ENCODE measurements around the gene RERE. TPM values are rescaled to one million over a fixed set of nuclear protein-coding genes. Genes with fewer than 3 reads are reported as not detected.

Gene RERE
- total and polyA plus RNA-seq, 2 donors (not counting 3 experiments of a cell fraction or from before 2014, with no cell fraction given): 14.1 to 113 TPM

GRCh38 chr1:8551613-8552489, 265.6 kb downstream of the RERE start:
- Histone ChIP-seq H3K9ac (replicated peaks; ENCODE audit: extremely low read depth, insufficient read depth, low read length) (no peak overlapping the region), H3K4me2 (ENCODE audit: insufficient read depth, low read length) (no peak overlapping the region), H4K20me1 (replicated peaks; ENCODE audit: control insufficient read depth, extremely low read depth, insufficient read depth, low read length) (no peaks in the 10 kb centered on the region), H2AFZ (ENCODE audit: low read depth, low read length) (no peak overlapping the region), H3K4me3 (replicated peaks in 1 of 3; ENCODE audit: insufficient read depth in 1 of 3, low read depth in 1 of 3, low read length in 3 of 3) (no peak overlapping the region), H3K27ac (ENCODE audit: insufficient read depth, low read depth, low read length) (no peak overlapping the region), H3K4me1 (ENCODE audit: control insufficient read depth, extremely low read depth, insufficient read depth, low read length) (peaks cover 3% of the 10 kb centered on the region), H3K79me2 (ENCODE audit: control insufficient read depth, insufficient read depth, low read length) (peaks cover 4% of the 10 kb centered on the region), H3K36me3 (ENCODE audit: control insufficient read depth in 2 of 2, extremely low read depth in 1 of 2, insufficient read depth in 2 of 2, low read length in 2 of 2) (peaks cover 0 to 4% of the 10 kb centered on the region in 2 experiments), H3K9me3 (replicated peaks; ENCODE audit: control insufficient read depth, insufficient read depth, low read length) (no peaks in the 10 kb centered on the region), H3K9me1 (replicated peaks; ENCODE audit: control insufficient read depth, extremely low read depth, insufficient read depth, low read length) (no peaks in the 10 kb centered on the region), H3K27me3 (ENCODE audit: control insufficient read depth in 2 of 2, insufficient read depth in 2 of 2, low read length in 2 of 2) (no peaks in the 10 kb centered on the region)
- no peak for DNase-seq (ENCODE audit: low read depth, low spot score)
- intact Hi-C loops (cut with micrococcal nuclease) (no loop called here), dilution Hi-C loops (cut with MboI; ENCODE audit: extremely low pct_ligation_motif_present, low sequenced_read_pairs) (no loop called here)
- FAIRE-seq: no peak
- no peak for TF ChIP-seq POLR2AphosphoS5 (IDR thresholded peaks at IDR 0.05; ENCODE audit: insufficient read depth, low read depth, low read length)
- no peak for TF ChIP-seq POLR2A (IDR thresholded peaks at IDR 0.05; ENCODE audit: low read depth, low read length)
- no peak for TF ChIP-seq EZH2 (IDR thresholded peaks at IDR 0.05; ENCODE audit: borderline replicate concordance, low read depth, low read length, severe bottlenecking)
- no peak for TF ChIP-seq GATA2 (IDR thresholded peaks at IDR 0.05; ENCODE audit: insufficient read depth, insufficient read length, low read depth, low read length)
- POLR2A ChIA-PET: no interaction called here
- CTCF ChIA-PET: interaction anchor here (0.8 to 1.4 kb wide), 4 partner anchors 10 to 297 kb away, joined by 3 to 7 read pairs (median 4); no protein-coding TSS in a partner anchor
- no TSS peak for BruUV-seq (replicated peaks)

GRCh38 chr1:8551057-8551456, 266.4 kb downstream of the RERE start:
- dilution Hi-C loops (cut with MboI; ENCODE audit: extremely low pct_ligation_motif_present, low sequenced_read_pairs) (no loop called here), intact Hi-C loops (cut with micrococcal nuclease) (no loop called here)
- peaks cover 4% of the 10 kb centered on the region for H3K79me2 ChIP-seq (ENCODE audit: control insufficient read depth, insufficient read depth, low read length)
- H3K4me2 ChIP-seq (ENCODE audit: insufficient read depth, low read length): no peak overlapping the region
- no peak overlapping the region for H2AFZ ChIP-seq (ENCODE audit: low read depth, low read length)
- no peaks in the 10 kb centered on the region for H3K9me1 ChIP-seq (replicated peaks; ENCODE audit: control insufficient read depth, extremely low read depth, insufficient read depth, low read length)
- H3K4me1 ChIP-seq (ENCODE audit: control insufficient read depth, extremely low read depth, insufficient read depth, low read length): peaks cover 3% of the 10 kb centered on the region
- CTCF ChIA-PET: interaction anchor here (1.2 to 1.4 kb wide), 2 partner anchors 11 to 20 kb away, joined by 6 to 7 read pairs; no protein-coding TSS in a partner anchor
- POLR2A ChIA-PET: no interaction called here
- H3K9me3 ChIP-seq (replicated peaks; ENCODE audit: control insufficient read depth, insufficient read depth, low read length): no peaks in the 10 kb centered on the region
- H4K20me1 ChIP-seq (replicated peaks; ENCODE audit: control insufficient read depth, extremely low read depth, insufficient read depth, low read length): no peaks in the 10 kb centered on the region
- peaks cover 0 to 4% of the 10 kb centered on the region in 2 experiments for H3K36me3 ChIP-seq (ENCODE audit: control insufficient read depth in 2 of 2, extremely low read depth in 1 of 2, insufficient read depth in 2 of 2, low read length in 2 of 2)
- H3K27ac ChIP-seq (ENCODE audit: insufficient read depth, low read depth, low read length): no peak overlapping the region
- BruUV-seq (replicated peaks): no TSS peak
- no peak for FAIRE-seq
- no peak overlapping the region for H3K4me3 ChIP-seq (replicated peaks in 1 of 3; ENCODE audit: insufficient read depth in 1 of 3, low read depth in 1 of 3, low read length in 3 of 3)
- no peak for DNase-seq (ENCODE audit: low read depth, low spot score)
- H3K27me3 ChIP-seq (ENCODE audit: control insufficient read depth in 2 of 2, insufficient read depth in 2 of 2, low read length in 2 of 2): no peaks in the 10 kb centered on the region
- H3K9ac ChIP-seq (replicated peaks; ENCODE audit: extremely low read depth, insufficient read depth, low read length): no peak overlapping the region
- no peak for TF ChIP-seq GATA2 (IDR thresholded peaks at IDR 0.05; ENCODE audit: insufficient read depth, insufficient read length, low read depth, low read length)
